ENCODE data around the gene ASB2. TPM values are rescaled to one million over a fixed set of nuclear protein-coding genes. Genes with fewer than 3 reads are reported as not detected.

ASB2 gene
- total RNA-seq, 1 donor from 2014 or later, result 0.46 TPM

DNA sequence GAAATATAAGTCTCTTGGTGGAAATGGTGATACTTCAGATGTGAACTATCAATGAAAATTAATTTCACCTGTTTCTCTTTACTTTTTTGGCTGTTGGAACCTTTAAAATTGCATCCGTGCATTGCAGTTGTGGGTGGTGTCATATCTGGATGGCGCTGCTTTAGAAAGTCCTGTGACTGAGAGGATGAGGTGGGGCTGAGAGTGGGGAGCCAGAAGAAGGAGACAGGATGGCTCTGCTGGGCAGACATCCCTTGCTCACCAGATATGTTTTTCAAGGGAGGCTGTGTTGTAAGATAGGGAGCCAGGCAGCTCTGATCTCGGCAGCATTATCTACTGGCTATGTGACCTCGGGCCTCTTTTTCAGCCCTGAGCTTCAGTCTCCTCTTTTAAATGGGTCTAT, 12.7 kb downstream of the ASB2 start:
- H3K4me3 ChIP-seq (ENCODE audit: low read depth, low read length), result no peak overlapping the region
- no peak for DNase-seq (ENCODE audit: low read depth)
- no peak for TF ChIP-seq CTCF (conservative IDR thresholded peaks at IDR 0.05; ENCODE audit: low read depth, low read length)

GRCh38 chr14:93962701-93963601, 13.4 kb downstream of the ASB2 start:
- no peak for TF ChIP-seq CTCF (conservative IDR thresholded peaks at IDR 0.05; ENCODE audit: low read depth, low read length)
- no peak overlapping the region for H3K4me3 ChIP-seq (ENCODE audit: low read depth, low read length)
- no peak for DNase-seq (ENCODE audit: low read depth)

DNA sequence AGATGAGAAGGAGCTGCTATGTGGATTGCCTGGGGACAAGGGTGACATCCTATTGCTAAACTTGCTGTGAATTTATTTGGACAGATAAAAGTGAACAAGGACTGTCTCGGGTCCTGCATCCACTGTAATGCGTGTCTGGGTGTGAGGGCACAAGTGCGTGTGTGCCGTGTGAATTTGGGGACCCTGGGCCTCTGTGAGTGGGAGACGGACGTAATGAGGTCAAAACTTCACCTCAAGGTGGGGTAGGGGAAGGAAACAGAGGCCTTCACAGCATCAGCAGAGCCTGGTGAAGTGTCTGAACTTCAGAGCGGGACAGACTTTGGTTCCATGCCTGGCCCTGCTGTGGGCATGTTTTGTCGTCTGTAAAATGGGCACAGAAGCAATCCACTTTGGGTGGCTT, 14.8 kb downstream of the ASB2 start:
- DNase-seq (ENCODE audit: low read depth), result no peak
- TF ChIP-seq CTCF (conservative IDR thresholded peaks at IDR 0.05; ENCODE audit: low read depth, low read length), result no peak
- no peak overlapping the region for H3K4me3 ChIP-seq (ENCODE audit: low read depth, low read length)

- DNase-seq (ENCODE audit: low read depth), result no peak
- TF ChIP-seq CTCF (conservative IDR thresholded peaks at IDR 0.05; ENCODE audit: low read depth, low read length), result no peak
- H3K4me3 ChIP-seq (ENCODE audit: low read depth, low read length), result no peak overlapping the region
Measured at GRCh38 chr14:93960774-93961438, 15.5 kb downstream of the ASB2 start.

DNA sequence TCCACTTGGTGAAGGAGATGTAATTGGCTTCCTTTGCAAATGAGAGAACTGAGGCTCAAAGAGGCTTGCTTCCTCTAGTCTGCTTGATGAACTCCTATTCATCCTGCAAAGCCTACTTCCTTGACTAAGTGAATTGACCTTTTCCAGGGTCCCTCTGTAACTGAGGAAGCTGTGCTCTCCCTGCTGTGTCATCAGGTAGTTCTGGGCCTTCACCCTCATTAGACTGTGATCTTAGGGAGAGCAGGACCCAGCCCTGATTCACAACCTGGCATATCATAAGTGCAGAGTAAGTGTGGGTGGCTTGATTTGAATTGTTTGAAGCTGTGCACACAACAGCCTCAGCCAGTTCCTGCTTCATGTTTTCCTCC, 16.3 kb downstream of the ASB2 start:
- no peak for TF ChIP-seq CTCF (conservative IDR thresholded peaks at IDR 0.05; ENCODE audit: low read depth, low read length)
- no peak for DNase-seq (ENCODE audit: low read depth)
- H3K4me3 ChIP-seq (ENCODE audit: low read depth, low read length), result no peak overlapping the region

DNA sequence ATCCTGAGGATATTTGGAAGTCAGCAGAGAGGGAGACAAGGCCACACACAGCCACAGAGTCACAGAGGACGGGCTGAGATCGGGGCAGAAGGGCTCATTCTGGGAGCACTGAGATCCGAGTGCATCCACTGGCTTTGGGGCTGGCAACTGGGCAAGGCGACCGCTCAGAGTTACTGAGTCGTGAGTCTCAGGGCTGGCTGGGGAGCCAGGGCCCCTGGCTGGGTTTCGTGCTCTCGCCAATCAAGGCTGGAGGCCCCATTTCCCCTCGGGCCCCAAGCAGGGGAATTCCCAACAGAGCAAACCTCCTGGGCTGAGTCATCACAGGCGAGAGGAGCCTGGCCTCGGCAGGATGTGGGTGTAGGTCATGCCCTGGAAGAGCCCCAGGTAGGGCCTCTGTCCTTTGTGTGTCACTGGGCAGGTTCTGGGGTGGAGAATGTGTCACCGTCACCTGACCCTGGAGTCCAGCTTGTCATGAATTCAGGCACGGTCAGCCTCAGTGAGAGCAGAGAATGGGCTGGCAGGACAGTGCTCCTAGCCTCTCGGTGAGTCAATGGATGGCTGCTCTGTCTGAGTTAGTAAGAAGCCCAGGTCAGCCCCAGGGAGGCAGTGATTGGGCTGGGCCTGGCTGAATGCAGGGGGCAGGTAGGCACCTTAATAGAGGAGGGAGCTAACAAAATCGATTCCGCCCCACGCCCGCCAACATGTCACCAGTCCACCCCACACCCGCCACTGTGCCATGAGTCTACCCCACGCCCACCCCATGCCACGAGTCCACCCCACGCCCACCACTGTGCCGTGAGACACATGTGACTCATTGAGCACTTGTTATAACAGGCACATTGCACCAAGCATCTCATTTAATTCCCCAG, 16.9 kb downstream of the ASB2 start:
- no peak overlapping the region for H3K4me3 ChIP-seq (ENCODE audit: low read depth, low read length)
- peak; percentile 87 for DNase-seq (ENCODE audit: low read depth)
- no peak for TF ChIP-seq CTCF (conservative IDR thresholded peaks at IDR 0.05; ENCODE audit: low read depth, low read length)
